Cardiac muscle cell (in vitro differentiated cells and primary cell): ENCODE data around the gene HOXD4. TPM values are rescaled to one million over a fixed set of nuclear protein-coding genes. Genes with fewer than 3 reads are reported as not detected.

Source experiments
- DNase-seq, 2 donors: peaks; one replicate each; pipeline versions ENCODE4 v3.0.0 to v3.0.0-alpha.2; 2010 to 2017; ENCODE audit warnings: low read depth in 1 of 2, low spot score in 1 of 2
- H3K27ac ChIP-seq: fragments of 200-600 bp; sonication (generic); 2 replicates; pipeline ENCODE4 v1.5.1; 2016
- H3K27me3 ChIP-seq: fragments of 200-600 bp; sonication (generic); 2 replicates; pipeline ENCODE4 v1.6.0; 2016; ENCODE audit warnings: control low read depth
- H3K36me3 ChIP-seq: fragments of 200-600 bp; sonication (generic); 2 replicates; pipeline ENCODE4 v1.5.1; 2016; ENCODE audit warnings: control low read depth
- H3K4me1 ChIP-seq: fragments of 200-600 bp; sonication (generic); 2 replicates; pipeline ENCODE4 v1.8.1; 2017; ENCODE audit warnings: low read depth, mild to moderate bottlenecking, mixed run types
- H3K4me3 ChIP-seq: fragments of 200-600 bp; sonication (generic); 2 replicates; pipeline ENCODE4 v1.5.1; 2016; ENCODE audit warnings: mild to moderate bottlenecking
- H3K9me3 ChIP-seq: fragments of 200-600 bp; sonication (generic); 2 replicates; pipeline ENCODE4 v1.5.1; 2017; ENCODE audit warnings: low read depth, mild to moderate bottlenecking, control low read depth
- polyA plus RNA-seq: library from polyadenylated mRNA; unstranded; fragments of >200 nt; fragmentation: Nextera tagmentation; extraction: Ambion mirVana; gene quantifications from 2 replicates; pipeline ENCODE4 v1.2.1, GENCODE V29; 2016
- total RNA-seq: library from RNA; depleted of rRNA; stranded (reverse); fragments of >200 nt; gene quantifications from 2 replicates; pipeline ENCODE4 v1.2.3, GENCODE V29; 2016
- TF ChIP-seq, protein P1 (sequence below): IDR thresholded peaks from 2 replicates; pipeline ENCODE4 v1.5.1; 2012; ENCODE audit warnings: low read depth, mild to moderate bottlenecking, low read length

HOXD4 gene
- total and polyA plus RNA-seq, 2 experiments from 2014 or later, result not detected

- Histone ChIP-seq H3K4me3 (no peak overlapping the region), H3K36me3 (no peaks in the 10 kb centered on the region), H3K9me3 (no peaks in the 10 kb centered on the region), H3K27ac (no peak overlapping the region), H3K4me1 (no peaks in the 10 kb centered on the region), H3K27me3 (peaks cover 100% of the 10 kb centered on the region)
- no peak for DNase-seq
- TF ChIP-seq, protein P1, sequence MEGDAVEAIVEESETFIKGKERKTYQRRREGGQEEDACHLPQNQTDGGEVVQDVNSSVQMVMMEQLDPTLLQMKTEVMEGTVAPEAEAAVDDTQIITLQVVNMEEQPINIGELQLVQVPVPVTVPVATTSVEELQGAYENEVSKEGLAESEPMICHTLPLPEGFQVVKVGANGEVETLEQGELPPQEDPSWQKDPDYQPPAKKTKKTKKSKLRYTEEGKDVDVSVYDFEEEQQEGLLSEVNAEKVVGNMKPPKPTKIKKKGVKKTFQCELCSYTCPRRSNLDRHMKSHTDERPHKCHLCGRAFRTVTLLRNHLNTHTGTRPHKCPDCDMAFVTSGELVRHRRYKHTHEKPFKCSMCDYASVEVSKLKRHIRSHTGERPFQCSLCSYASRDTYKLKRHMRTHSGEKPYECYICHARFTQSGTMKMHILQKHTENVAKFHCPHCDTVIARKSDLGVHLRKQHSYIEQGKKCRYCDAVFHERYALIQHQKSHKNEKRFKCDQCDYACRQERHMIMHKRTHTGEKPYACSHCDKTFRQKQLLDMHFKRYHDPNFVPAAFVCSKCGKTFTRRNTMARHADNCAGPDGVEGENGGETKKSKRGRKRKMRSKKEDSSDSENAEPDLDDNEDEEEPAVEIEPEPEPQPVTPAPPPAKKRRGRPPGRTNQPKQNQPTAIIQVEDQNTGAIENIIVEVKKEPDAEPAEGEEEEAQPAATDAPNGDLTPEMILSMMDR, result no peak
These were observed 23.6 kb upstream of the HOXD4 start for GRCh38 chr2:176127774-176128072.

- TF ChIP-seq, protein P1, result no peak
- no peaks in the 10 kb centered on the region for H3K36me3 ChIP-seq
- peaks cover 100% of the 10 kb centered on the region for H3K27me3 ChIP-seq
- H3K4me3 ChIP-seq, result no peak overlapping the region
- no peak for DNase-seq
- no peaks in the 10 kb centered on the region for H3K4me1 ChIP-seq
- H3K9me3 ChIP-seq, result no peaks in the 10 kb centered on the region
- H3K27ac ChIP-seq, result no peak overlapping the region
These were observed 23.0 kb upstream of the HOXD4 start for GRCh38 chr2:176128172-176128981.

DNA sequence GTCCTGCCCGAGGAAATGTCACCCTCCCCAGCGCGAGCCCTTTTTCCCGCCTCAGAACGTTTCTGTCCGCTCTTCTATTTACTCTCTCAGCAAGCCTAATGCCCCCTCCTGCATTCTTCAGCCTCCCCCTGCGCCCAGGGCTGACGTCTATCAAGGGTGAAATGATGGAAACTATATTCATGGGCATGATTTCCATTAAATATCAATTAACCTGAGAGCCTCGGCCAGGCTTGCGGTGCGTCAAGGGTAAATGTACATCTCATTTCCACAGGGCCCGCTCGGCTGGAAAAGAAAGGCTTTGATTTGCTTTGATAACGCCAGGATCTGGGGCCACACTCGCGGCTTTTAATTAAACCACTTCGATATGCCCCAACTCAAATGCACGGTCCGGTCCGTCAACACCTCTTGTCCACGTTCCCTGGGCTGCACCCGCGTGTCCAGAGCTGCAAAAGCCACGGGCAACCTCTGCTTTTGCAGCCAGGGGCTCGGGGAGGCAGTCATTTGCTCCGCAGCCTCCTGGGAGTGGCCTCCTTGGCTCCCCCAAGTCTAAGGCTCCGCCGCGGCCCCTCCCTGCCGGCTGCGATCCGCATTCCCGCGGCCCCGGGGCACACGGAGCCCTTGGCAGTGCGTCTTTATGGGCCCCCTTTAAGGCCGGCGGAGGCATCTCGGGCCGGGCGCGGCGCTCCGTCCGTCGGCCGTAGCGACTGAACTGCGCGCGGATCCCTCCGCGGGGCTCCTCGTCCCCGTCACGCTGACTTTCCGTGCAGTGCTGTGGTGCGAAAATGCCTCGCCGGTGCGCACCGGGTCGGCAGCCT is 22.2 kb upstream of the HOXD4 start, which contains the start of gene HOXD8:
Gene HOXD8, plus strand, starts transcription at position 724 of the 815 bp plus-strand sequence. CDS start 662 bp downstream, outside the sequence.
- no peak within 1 kb of the TSS for H3K27ac ChIP-seq
- H3K4me1 ChIP-seq, result no peaks in the 10 kb centered on the region
- H3K36me3 ChIP-seq, result no peaks in the 10 kb centered on the region
- TF ChIP-seq, protein P1, result no peak
- H3K27me3 ChIP-seq, result peaks cover 100% of the 10 kb centered on the region
- DNase-seq, result peak; percentile 52 to 57
- H3K9me3 ChIP-seq, result no peaks in the 10 kb centered on the region
- H3K4me3 ChIP-seq, result peak within 1 kb of the TSS; percentile 35

DNA sequence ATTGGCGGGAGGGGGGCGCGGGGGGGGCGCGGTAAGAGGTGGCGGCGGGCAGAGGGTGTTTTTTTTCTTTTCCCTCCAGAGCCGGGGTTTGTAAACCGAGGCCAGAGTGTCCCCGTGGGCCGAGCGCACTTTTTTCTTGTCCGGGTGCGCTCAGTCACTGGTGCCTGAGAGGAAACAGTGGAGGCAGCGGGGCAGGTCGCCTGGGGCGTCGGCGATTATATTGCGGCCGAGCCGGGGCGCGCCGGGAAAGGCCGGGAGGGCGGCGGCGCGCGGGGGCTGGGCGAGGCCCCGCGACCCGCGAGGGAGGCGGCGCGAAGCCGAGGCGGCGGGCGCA is 21.6 kb upstream of the HOXD4 start:
- Histone ChIP-seq H3K9me3 (no peaks in the 10 kb centered on the region), H3K4me1 (no peaks in the 10 kb centered on the region), H3K27me3 (peaks cover 100% of the 10 kb centered on the region), H3K27ac (no peak overlapping the region), H3K36me3 (no peaks in the 10 kb centered on the region), H3K4me3 (peak overlapping the region; percentile 35)
- TF ChIP-seq, protein P1, result no peak
- no peak for DNase-seq

DNA sequence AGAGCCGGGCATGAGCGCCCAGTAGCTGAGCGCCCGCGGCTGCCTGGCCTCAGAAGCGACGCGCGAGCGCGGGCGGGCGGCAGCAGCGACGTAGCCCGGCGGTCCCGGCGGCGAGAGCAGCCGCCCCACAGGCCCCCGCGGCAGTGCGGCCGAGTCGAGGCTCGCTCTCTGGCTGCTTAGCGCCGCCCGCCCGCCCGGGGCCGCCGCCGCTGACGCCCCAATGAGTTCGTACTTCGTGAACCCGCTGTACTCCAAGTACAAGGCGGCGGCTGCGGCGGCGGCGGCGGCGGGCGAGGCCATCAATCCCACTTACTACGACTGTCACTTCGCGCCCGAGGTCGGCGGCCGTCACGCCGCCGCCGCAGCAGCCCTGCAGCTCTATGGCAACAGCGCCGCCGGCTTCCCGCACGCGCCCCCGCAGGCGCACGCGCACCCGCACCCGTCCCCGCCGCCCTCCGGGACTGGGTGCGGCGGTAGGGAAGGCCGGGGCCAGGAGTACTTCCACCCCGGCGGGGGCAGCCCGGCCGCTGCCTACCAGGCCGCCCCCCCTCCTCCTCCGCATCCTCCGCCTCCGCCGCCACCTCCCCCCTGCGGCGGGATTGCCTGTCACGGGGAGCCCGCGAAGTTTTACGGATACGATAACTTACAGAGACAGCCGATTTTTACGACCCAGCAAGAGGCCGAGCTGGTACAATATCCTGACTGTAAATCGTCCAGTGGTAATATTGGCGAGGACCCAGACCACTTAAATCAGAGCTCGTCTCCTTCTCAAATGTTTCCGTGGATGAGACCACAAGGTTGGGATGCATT is 21.0 kb upstream of the HOXD4 start:
- Histone ChIP-seq H3K36me3 (no peaks in the 10 kb centered on the region), H3K9me3 (no peaks in the 10 kb centered on the region), H3K27me3 (peaks cover 100% of the 10 kb centered on the region), H3K4me3 (peak overlapping the region; percentile 35), H3K4me1 (no peaks in the 10 kb centered on the region), H3K27ac (no peak overlapping the region)
- TF ChIP-seq, protein P1, result no peak
- DNase-seq, result peak in 1 of 2 donors; percentile 65
